ENCODE data around the gene OSBPL2. TPM values are rescaled to one million over a fixed set of nuclear protein-coding genes. Genes with fewer than 3 reads are reported as not detected.
A peak's percentile ranks its signal among the peaks of the same experiment; 100 is the strongest.

The OSBPL2 gene
- total RNA-seq, 1 experiment from 2014 or later = 49.5 TPM

GRCh38 chr20:62262064-62262463 lies 23.7 kb downstream of the OSBPL2 start:
- ATAC-seq (no peak), DNase-seq (ENCODE audit: low spot score) (no peak)
- no peaks in the 10 kb centered on the region for H3K4me1 Mint-ChIP-seq
- ChIA-PET CTCF (no interaction called here), POLR2A (no interaction called here)
- peaks cover 21% of the 10 kb centered on the region for H3K9me3 Mint-ChIP-seq
- H3K36me3 Mint-ChIP-seq = peaks cover 52% of the 10 kb centered on the region
- H3K27me3 Mint-ChIP-seq (ENCODE audit: low read depth) = no peaks in the 10 kb centered on the region
- no peak overlapping the region for H3K4me3 Mint-ChIP-seq
- TF ChIP-seq ZNF425 (CRISPR knock-in tag; conservative IDR thresholded peaks at IDR 0.05) (no peak), RORB (CRISPR knock-in tag; IDR thresholded peaks at IDR 0.05) (no peak), ZNF232 (CRISPR knock-in tag; IDR thresholded peaks at IDR 0.05) (no peak), ZNF423 (CRISPR knock-in tag; IDR thresholded peaks at IDR 0.05) (no peak), CTCF (IDR thresholded peaks at IDR 0.05) (no peak), ZNF219 (CRISPR knock-in tag; IDR thresholded peaks at IDR 0.05; ENCODE audit: borderline replicate concordance) (no peak), TEAD4 (CRISPR knock-in tag; IDR thresholded peaks at IDR 0.05) (no peak), HMGXB4 (CRISPR knock-in tag; IDR thresholded peaks at IDR 0.05) (no peak), ATF1 (CRISPR knock-in tag; IDR thresholded peaks at IDR 0.05) (no peak), NFYB (CRISPR knock-in tag; conservative IDR thresholded peaks at IDR 0.05; ENCODE audit: low read depth) (no peak), OVOL2 (CRISPR knock-in tag; IDR thresholded peaks at IDR 0.05; ENCODE audit: borderline replicate concordance) (no peak), KAT7 (CRISPR knock-in tag; IDR thresholded peaks at IDR 0.05; ENCODE audit: borderline replicate concordance) (no peak), NFATC4 (CRISPR knock-in tag; IDR thresholded peaks at IDR 0.05) (no peak), AR (CRISPR knock-in tag; IDR thresholded peaks at IDR 0.05) (no peak), SP1 (CRISPR knock-in tag; conservative IDR thresholded peaks at IDR 0.05) (no peak)
- 0 out of 2 replicates have a peak overlapping the region, but pooled peaks have one; percentile 9 for H3K27ac Mint-ChIP-seq

- TF ChIP-seq E2F5 (CRISPR knock-in tag; IDR thresholded peaks at IDR 0.05) = no peak
- TF ChIP-seq ZNF138 (CRISPR knock-in tag; conservative IDR thresholded peaks at IDR 0.05) = no peak
- no peak for TF ChIP-seq ZNF232 (CRISPR knock-in tag; IDR thresholded peaks at IDR 0.05)
- CTCF ChIA-PET = no interaction called here
- no peaks in the 10 kb centered on the region for H3K4me1 Mint-ChIP-seq
These were observed 25.1 kb downstream of the OSBPL2 start for GRCh38 chr20:62263396-62263795.

More at GRCh38 chr20:62263396-62263795, 25.1 kb downstream of the OSBPL2 start:
- POLR2A ChIA-PET = no interaction called here
- DNase-seq (ENCODE audit: low spot score) = no peak
- Mint-ChIP-seq H3K27me3 (ENCODE audit: low read depth) (no peaks in the 10 kb centered on the region), H3K27ac (no peak overlapping the region), H3K9me3 (peaks cover 21% of the 10 kb centered on the region), H3K4me3 (no peak overlapping the region), H3K36me3 (peaks cover 58% of the 10 kb centered on the region)
- no peak for ATAC-seq

Measured in WTC11 (cell line).